GM21528 (cell line): ENCODE measurements around the gene SYCE3.
"Not testable (repeated sequence)": the region's sequence is repeated elsewhere in the genome, so short reads cannot be mapped to it uniquely, and the experiment has no call there.

Source experiments
- ATAC-seq: cut with Tn5 transposase; IDR thresholded peaks from one replicate; pipeline ENCODE4 v1.9.1; 2021; ENCODE audit warnings: mild to moderate bottlenecking, moderate library complexity; ENCODE audit not compliant: unreplicated experiment, low FRiP score

Gene SYCE3

GRCh38 chr22:50562523-50563412 lies at the start of gene SYCE3:
Gene SYCE3, minus strand, starts transcription at chr22:50562919. Its CDS starts 6,514 bp downstream, at chr22:50556405.
- peak; percentile 85 for ATAC-seq

- no peak for ATAC-seq
Measured at GRCh38 chr22:50612168-50612527, 49.4 kb upstream of the SYCE3 start.

DNA sequence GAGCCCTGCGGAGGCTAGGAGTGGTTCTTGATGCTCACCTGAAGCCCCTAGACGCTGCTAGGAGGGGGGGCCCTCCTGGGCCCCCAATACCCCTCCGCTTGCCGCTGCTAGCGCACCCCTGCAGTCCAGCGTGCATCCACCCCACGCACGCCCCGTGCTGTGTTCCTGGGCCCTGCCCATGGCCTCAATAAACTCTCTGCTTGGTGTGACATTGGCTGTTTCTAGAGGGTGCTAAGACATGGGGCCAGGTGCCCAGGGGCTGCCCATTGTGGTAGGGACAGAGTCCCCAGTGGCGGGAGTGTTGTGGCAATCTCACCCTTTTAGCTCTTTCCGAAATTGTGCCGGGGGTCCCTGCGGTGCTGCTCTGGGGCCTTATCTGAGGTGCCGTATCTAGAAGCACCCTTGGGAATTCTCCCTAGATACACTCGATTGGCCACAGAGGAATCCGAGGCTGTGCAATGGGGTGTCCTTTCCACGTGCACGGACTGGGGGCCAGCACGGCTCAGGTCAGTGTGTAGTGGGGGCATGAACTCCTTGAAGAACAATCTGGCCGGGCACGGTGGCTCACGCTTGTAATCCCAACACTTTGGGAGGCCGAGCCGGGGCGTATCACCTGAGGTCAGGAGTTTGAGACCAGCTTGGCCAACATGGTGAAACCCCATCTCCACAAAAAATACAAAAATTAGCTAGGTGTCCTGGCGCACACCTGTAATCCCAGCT lies 48.8 kb upstream of the SYCE3 start:
- no peak for ATAC-seq

GRCh38 chr22:50610581-50610980 lies 47.9 kb upstream of the SYCE3 start:
- no peak for ATAC-seq

DNA sequence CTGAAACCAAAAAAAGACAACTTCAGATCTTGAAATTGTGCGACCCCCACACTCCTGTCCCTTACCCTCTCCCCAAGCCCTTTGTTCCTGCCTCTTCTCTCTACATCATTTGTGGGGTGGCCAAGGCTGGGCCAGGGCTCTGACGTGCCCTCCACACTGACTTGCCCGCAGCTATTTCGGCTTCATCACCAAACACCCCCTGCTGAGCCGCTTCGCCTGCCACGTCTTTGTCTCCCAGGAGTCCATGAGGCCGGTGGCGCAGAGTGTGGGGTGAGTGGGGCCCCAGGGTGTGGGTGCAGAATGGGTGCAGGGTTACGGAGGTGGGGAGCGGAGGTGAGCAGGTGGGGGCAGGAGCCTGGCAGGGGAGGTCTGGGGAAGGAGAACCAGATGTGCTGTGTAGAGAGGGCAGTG lies 47.3 kb upstream of the SYCE3 start:
- ATAC-seq = no peak

DNA sequence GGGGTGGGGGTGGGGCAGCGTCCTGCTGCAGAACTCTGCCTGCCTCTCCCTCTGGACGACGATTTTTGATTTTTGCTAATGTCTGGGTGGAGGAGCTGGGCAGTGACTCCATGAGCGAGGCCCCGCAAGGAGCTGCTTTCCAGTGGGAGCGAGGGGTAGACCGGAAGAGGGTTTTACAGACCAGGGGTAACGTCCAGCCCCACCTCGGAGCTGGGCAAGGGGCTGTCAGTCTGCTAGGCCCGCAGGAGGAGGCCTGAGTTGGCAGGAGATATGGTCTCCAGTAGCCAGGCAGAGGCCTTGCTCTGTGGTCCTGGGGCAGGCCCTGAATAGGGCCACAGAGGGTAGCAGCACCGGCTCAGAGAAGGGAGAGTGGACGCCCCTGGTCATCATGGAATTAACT lies 46.9 kb upstream of the SYCE3 start:
- ATAC-seq = no peak

- no peak for ATAC-seq
Measured at GRCh38 chr22:50608996-50609395, 46.3 kb upstream of the SYCE3 start.

- not testable (repeated sequence) for ATAC-seq
Measured at GRCh38 chr22:50608058-50608840, 45.5 kb upstream of the SYCE3 start.

- ATAC-seq = no peak
Measured at GRCh38 chr22:50607659-50608020, 44.9 kb upstream of the SYCE3 start.

DNA sequence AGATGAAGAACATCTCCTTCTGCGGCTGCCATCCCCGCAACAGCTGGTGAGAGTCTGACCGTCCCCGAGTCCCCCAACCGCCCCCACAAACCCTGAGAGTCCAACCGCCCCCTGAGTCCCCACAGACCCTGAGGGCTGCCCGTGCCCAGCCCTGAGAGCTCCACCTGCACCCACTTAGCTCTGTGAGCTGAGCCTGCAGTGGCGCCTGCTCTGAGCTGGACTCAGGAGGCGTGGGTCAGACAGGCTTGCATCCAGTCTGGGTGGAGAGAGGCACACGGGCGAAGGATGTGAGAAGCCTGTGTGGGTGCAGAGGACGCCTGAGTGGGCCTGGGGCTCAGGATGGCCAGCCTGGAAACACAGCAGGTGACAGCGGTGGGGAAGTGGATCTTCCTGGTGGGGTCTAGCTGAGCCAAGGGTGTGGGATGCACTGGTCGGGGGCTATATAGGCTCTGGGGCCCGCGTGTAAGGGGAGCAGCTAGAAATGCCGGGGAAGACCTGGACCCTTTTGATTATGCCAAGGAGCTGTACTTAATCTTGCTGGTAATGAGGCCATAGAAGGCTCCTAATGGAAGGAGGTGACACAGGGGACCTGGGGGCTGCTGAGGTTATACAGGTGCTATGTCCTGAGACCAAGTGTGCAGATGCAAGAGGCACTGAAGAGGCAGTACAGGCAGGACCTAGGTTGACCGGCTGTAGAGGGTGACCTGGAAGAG lies 44.4 kb upstream of the SYCE3 start:
- ATAC-seq = no peak

- ATAC-seq = no peak
Measured at GRCh38 chr22:50606165-50606945, 43.6 kb upstream of the SYCE3 start.

- ATAC-seq = no peak
Measured at GRCh38 chr22:50605613-50606074, 42.9 kb upstream of the SYCE3 start.

DNA sequence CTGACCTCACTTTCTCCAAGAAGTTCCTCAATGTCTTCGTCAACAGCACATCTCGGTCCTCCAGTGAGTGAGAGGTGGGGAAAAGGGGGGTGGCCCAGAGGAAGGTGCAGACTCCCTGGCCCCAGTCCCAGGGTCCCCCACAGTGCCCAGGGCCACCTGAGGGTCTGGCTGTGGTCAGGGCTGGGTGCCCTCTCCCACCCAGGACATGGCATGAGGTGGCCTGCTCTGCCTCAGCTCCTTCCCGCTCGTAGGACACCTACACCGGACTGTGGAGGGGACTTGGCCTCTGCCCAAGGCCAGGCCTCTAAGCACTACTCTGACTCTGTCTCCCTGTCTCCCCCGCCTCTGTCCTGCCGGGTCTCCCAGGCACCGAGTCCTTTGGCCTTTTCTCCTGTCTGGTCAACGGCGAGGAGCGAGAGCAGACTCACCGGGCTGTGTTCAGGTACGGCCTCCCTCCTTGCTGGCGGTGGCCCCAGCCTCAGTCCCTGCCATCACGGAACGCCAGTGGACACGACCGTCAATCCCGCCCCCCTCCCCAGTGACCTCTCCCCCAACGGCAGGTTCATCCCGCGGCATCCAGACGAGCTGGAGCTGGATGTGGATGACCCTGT lies 42.4 kb upstream of the SYCE3 start:
- ATAC-seq = no peak

DNA sequence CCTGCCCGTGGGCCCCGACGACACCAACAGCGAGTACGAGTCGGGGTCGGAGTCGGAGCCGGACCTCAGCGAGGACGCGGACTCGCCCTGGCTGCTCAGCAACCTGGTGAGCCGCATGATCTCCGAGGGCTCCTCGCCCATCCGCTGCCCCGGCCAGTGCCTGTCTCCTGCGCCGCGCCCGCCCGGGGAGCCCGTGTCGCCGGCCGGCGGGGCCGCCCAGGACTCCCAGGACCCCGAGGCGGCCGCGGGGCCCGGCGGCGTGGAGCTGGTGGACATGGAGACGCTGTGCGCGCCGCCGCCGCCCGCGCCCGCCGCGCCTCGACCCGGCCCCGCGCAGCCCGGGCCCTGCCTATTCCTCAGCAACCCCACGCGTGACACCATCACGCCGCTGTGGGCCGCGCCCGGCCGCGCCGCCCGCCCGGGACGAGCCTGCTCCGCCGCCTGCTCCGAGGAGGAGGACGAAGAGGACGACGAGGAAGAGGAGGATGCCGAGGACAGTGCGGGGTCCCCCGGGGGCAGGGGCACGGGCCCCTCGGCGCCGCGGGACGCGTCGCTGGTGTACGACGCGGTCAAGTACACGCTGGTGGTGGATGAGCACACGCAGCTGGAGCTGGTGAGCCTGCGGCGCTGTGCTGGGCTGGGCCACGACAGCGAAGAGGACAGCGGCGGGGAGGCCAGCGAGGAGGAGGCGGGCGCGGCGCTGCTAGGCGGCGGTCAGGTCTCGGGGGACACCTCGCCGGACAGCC lies 41.7 kb upstream of the SYCE3 start:
- no peak for ATAC-seq

- no peak for ATAC-seq
Measured at GRCh38 chr22:50603511-50604255, 41.0 kb upstream of the SYCE3 start.

DNA sequence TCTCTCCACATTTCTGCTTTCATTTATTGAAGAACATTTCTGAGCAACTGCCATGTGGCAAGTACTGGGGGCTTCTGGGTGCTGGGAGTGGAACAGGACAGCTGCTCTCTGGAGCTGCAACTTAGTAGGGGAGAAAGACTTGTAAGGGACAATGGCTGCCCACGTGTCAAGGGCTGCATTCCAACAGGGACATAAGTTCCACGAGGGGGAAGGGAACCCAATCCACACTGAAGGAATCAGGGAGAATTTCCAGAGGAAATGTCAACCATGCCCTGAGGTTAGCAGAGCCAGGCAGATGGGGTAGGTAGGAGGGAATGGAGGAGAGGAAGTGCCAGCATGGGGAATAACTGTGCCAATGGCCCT lies 39.6 kb upstream of the SYCE3 start:
- ATAC-seq = no peak

- no peak for ATAC-seq
Measured at GRCh38 chr22:50601669-50602337, 39.1 kb upstream of the SYCE3 start.
